B cell (primary cell): ENCODE results near the gene NBPF1. TPM values are rescaled to one million over a fixed set of nuclear protein-coding genes. Genes with fewer than 3 reads are reported as not detected.
"Not testable (repeated sequence)": the region's sequence is repeated elsewhere in the genome, so short reads cannot be mapped to it uniquely, and the experiment has no call there.

Experiments used
- ATAC-seq: fragments of 200-7000 bp; cut with Tn5 transposase; one replicate; pipeline ENCODE4 v1.10.0; 2021; ENCODE audit warnings: low read depth, mild to moderate bottlenecking, moderate number of reproducible peaks, moderate library complexity
- CTCF ChIA-PET: fragments of 350-600 bp; sonication (Branson Sonifier 250); formaldehyde crosslinking; loops from one replicate; lab custom pipeline; 2021; ENCODE audit warnings: antibody characterized with exemption, inconsistent platforms; lab: Charles Lee
- POLR2A ChIA-PET: fragments of 350-600 bp; sonication (Branson Sonifier 250); formaldehyde crosslinking; loops from one replicate; lab custom pipeline; 2021; ENCODE audit warnings: antibody characterized with exemption; lab: Charles Lee
- DNase-seq: peaks from one replicate; pipeline ENCODE4 v3.0.0; 2013
- H2AFZ ChIP-seq: 2 replicates; pipeline ENCODE4 v1.6.1; 2012; ENCODE audit warnings: mild to moderate bottlenecking, low read depth, low read length; ENCODE audit not compliant: insufficient read depth, poor library complexity, severe bottlenecking
- H3K27ac ChIP-seq, 2 donors: 1 replicate in 1 of 2; 2 replicates in 1 of 2; pipeline ENCODE4 v1.5.1; 2012 to 2013; ENCODE audit warnings: low read length in 2 of 2, mild to moderate bottlenecking in 2 of 2, moderate library complexity in 1 of 2
- H3K27me3 ChIP-seq, 4 experiments: fragments of 200-600 bp in 1 of 4; sonication (generic) in 1 of 4; replicated peaks in 1 of 4; 1 replicate in 2 of 4; 2 replicates in 2 of 4; pipeline versions ENCODE4 v1.6.1 to v1.7.0; 2013 to 2016; ENCODE audit warnings: low read length in 3 of 4, mild to moderate bottlenecking in 2 of 4, mixed read lengths in 1 of 4, moderate library complexity in 1 of 4; ENCODE audit not compliant: insufficient read depth in 4 of 4, control insufficient read depth in 3 of 4; ENCODE audit errors: control extremely low read depth in 1 of 4
- H3K36me3 ChIP-seq, 2 experiments: replicated peaks in 1 of 2; 1 replicate in 1 of 2; 2 replicates in 1 of 2; pipeline versions ENCODE4 v1.6.1 to v1.7.1; 2013; ENCODE audit warnings: low read length in 1 of 2; ENCODE audit not compliant: insufficient read depth in 2 of 2, control insufficient read depth in 1 of 2; ENCODE audit errors: control extremely low read depth in 1 of 2, extremely low read depth in 1 of 2
- H3K4me1 ChIP-seq, 2 donors: fragments of 200-600 bp in 1 of 2; sonication (generic) in 1 of 2; 1 replicate in 1 of 2; 2 replicates in 1 of 2; pipeline versions ENCODE4 v1.5.1 to v1.6.1; 2013 to 2017; ENCODE audit warnings: low read length in 2 of 2; ENCODE audit not compliant: control insufficient read depth in 2 of 2, insufficient read depth in 2 of 2
- H3K4me2 ChIP-seq: replicated peaks from 2 replicates; pipeline ENCODE3; 2012; ENCODE audit warnings: mild to moderate bottlenecking, low read depth, low read length; ENCODE audit not compliant: poor library complexity, severe bottlenecking
- H3K4me3 ChIP-seq, 5 experiments: fragments of 200-600 bp in 1 of 5; sonication (generic) in 1 of 5; 1 replicate in 3 of 5; 2 replicates in 2 of 5; pipeline versions ENCODE4 v1.5.1 to v1.7.0; 2011 to 2016; ENCODE audit warnings: low read length in 4 of 5, mild to moderate bottlenecking in 4 of 5, low read depth in 2 of 5, control low read depth in 1 of 5, moderate library complexity in 1 of 5; ENCODE audit not compliant: insufficient read depth in 1 of 5; ENCODE audit errors: control extremely low read depth in 1 of 5, extremely low read depth in 1 of 5
- H3K79me2 ChIP-seq: fragments of 200-600 bp; sonication (generic); one replicate; pipeline ENCODE4 v1.6.0; 2016; ENCODE audit warnings: low read length; ENCODE audit not compliant: control insufficient read depth, insufficient read depth
- H3K9ac ChIP-seq: fragments of 200-600 bp; sonication (generic); 2 replicates; pipeline ENCODE4 v1.6.1; 2017; ENCODE audit warnings: mild to moderate bottlenecking, low read length, moderate library complexity
- H3K9me3 ChIP-seq, 3 donors: one replicate each; pipeline versions ENCODE4 v1.6.1 to v1.7.1; 2013; ENCODE audit warnings: low read length in 2 of 3; ENCODE audit not compliant: control insufficient read depth in 2 of 3, insufficient read depth in 1 of 3; ENCODE audit errors: control extremely low read depth in 1 of 3
- H4K20me1 ChIP-seq: 2 replicates; pipeline ENCODE4 v1.6.0; 2012; ENCODE audit warnings: mild to moderate bottlenecking, low read length; ENCODE audit not compliant: insufficient read depth, control insufficient read depth, poor library complexity, severe bottlenecking
- H3K27ac Mint-ChIP-seq: one replicate; pipeline ENCODE4 v1.8.0; 2021; ENCODE audit warnings: mixed read lengths
- H3K27me3 Mint-ChIP-seq: one replicate; pipeline ENCODE4 v1.8.0; 2021; ENCODE audit warnings: mixed read lengths
- H3K4me1 Mint-ChIP-seq: one replicate; pipeline ENCODE4 v1.8.0; 2021; ENCODE audit warnings: mixed read lengths
- H3K4me3 Mint-ChIP-seq: one replicate; pipeline ENCODE4 v1.8.0; 2021; ENCODE audit warnings: mixed read lengths
- H3K9me3 Mint-ChIP-seq: one replicate; pipeline ENCODE4 v1.8.0; 2022; ENCODE audit warnings: mixed read lengths; ENCODE audit not compliant: insufficient read depth
- WGBS: methylation state at CpG from one replicate; pipeline ENCODE4 v1.1.5; 2013; ENCODE audit warnings: missing lambda C conversion rate; ENCODE audit not compliant: insufficient coverage; 5-methylcytosine and 5-hydroxymethylcytosine counted together
- intact Hi-C: fragments of 100-400 bp; cut with micrococcal nuclease; formaldehyde crosslinking; loops from one replicate; pipeline ENCODE4 v1.10.0; 2022
- polyA plus RNA-seq: library from polyadenylated mRNA; depleted of rRNA; stranded (reverse); fragments of >200 nt; gene quantifications from 2 replicates; pipeline ENCODE4 v1.2.3, GENCODE V29; 2012
- total RNA-seq, 2 donors: library from RNA; stranded (reverse); fragments of 120-200 nt in 1 of 2; gene quantifications; 1 replicate in 1 of 2; 2 replicates in 1 of 2; pipeline versions ENCODE4 v1.2.3 to v1.2.4, GENCODE V29; 2013 to 2022

Gene NBPF1
- total and polyA plus RNA-seq, 2 donors (not counting 1 experiment from before 2014, with no cell fraction given) = 19.1 to 66.3 TPM

DNA sequence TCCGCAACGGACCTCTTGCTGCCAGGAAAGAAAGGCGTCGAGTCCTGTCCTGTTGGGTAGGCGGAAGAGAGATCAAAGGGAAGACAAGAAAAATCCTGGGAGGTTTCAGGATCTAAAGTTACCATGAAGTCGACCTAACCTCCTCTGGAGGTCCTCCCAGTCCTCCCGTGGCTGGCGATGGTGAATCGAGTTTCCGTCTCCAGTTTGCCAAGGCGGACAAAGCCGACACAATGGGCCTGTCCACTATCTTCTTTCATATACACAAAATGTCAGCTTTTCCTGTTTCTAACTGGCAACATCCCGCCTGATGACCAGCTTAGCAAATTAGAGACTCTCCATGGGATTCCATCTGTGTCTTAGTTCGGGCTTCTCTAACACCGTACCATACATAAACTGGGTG is 76.6 kb downstream of the NBPF1 start:
- H3K9me3 ChIP-seq, H3K9me3 Mint-ChIP-seq, H3K36me3 ChIP-seq, CTCF ChIA-PET, H3K4me3 Mint-ChIP-seq, H3K79me2 ChIP-seq, POLR2A ChIA-PET, H3K4me2 ChIP-seq, H2AFZ ChIP-seq, H3K4me3 ChIP-seq, DNase-seq, intact Hi-C loops, H3K27ac ChIP-seq, ATAC-seq, H4K20me1 ChIP-seq, H3K27me3 ChIP-seq, H3K9ac ChIP-seq, H3K27me3 Mint-ChIP-seq, H3K27ac Mint-ChIP-seq: not testable (repeated sequence)
- peaks cover 0 to 15% of the 10 kb centered on the region in 2 donors for H3K4me1 ChIP-seq
- peaks cover 21% of the 10 kb centered on the region for H3K4me1 Mint-ChIP-seq
- WGBS = 90% methylated on average over 6 of the region's 15 CpGs

DNA sequence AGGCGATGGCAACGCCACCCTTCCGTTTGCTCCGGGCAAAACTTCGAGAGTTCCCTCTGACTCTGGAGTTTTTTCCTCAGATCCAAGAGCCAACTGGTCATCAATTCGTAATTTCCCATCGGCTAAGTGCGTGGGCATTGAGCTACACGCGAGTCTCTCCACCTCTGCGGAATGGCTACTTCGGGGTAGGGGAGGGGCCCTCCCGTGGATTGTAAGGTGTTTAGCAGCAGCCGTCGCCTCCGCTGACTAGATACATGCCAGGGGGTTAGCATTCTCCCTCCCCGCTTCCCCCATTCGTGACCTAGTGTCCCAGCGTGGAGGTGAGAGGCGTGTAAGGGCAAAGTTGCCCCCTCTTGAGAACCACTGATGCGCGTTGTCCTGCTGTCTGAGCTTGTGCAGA is 77.5 kb downstream of the NBPF1 start:
- H3K9me3 Mint-ChIP-seq, H3K27ac ChIP-seq, intact Hi-C loops, H2AFZ ChIP-seq, H3K27ac Mint-ChIP-seq, H3K27me3 Mint-ChIP-seq, H3K27me3 ChIP-seq, H3K4me2 ChIP-seq, H3K9ac ChIP-seq, H3K79me2 ChIP-seq, H3K4me3 ChIP-seq, DNase-seq, ATAC-seq, POLR2A ChIA-PET, H3K9me3 ChIP-seq, CTCF ChIA-PET, H3K36me3 ChIP-seq, H3K4me3 Mint-ChIP-seq, H4K20me1 ChIP-seq: not testable (repeated sequence)
- peaks cover 0 to 15% of the 10 kb centered on the region in 2 donors for H3K4me1 ChIP-seq
- H3K4me1 Mint-ChIP-seq = peaks cover 16% of the 10 kb centered on the region
- 57% methylated on average over 6 of the region's 22 CpGs for WGBS

DNA sequence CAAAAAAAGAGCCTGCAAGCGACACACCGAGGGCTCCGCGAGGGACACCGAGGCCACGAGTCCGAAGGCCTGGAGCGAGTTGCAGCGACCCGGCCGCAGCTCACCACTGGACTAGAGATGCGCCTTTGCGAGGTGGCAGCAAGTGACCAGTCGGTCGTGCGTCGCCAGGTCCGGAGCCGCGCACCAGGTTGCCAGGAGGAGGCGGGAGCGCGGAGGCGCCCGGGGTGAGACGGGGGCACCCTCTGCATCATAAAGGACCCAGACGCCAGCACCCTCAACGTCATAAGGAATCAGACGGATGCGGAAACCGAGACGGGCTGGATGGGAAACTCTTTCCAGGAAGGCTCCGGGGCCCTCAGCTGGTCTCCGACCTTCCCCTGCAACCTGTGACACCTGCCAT is 77.9 kb downstream of the NBPF1 start:
- peaks cover 0 to 11% of the 10 kb centered on the region in 2 donors for H3K4me1 ChIP-seq
- H3K4me3 ChIP-seq = peak overlapping the region in 2 of 5 experiments; percentile 28 to 41
- Mint-ChIP-seq H3K4me1 (peaks cover 14% of the 10 kb centered on the region), H3K4me3 (peak overlapping the region; percentile 93), H3K27ac (peak overlapping the region; percentile 46)
- POLR2A ChIA-PET, H3K9ac ChIP-seq, H4K20me1 ChIP-seq, H3K79me2 ChIP-seq, H3K27me3 Mint-ChIP-seq, H3K9me3 Mint-ChIP-seq, CTCF ChIA-PET, H3K27ac ChIP-seq, ATAC-seq, H3K36me3 ChIP-seq, intact Hi-C loops, H3K27me3 ChIP-seq, H3K9me3 ChIP-seq, H3K4me2 ChIP-seq: not testable (repeated sequence)
- WGBS = 46% methylated on average over 16 of the region's 34 CpGs
- peak; percentile 43 for DNase-seq
- H2AFZ ChIP-seq = peak overlapping the region; percentile 51

DNA sequence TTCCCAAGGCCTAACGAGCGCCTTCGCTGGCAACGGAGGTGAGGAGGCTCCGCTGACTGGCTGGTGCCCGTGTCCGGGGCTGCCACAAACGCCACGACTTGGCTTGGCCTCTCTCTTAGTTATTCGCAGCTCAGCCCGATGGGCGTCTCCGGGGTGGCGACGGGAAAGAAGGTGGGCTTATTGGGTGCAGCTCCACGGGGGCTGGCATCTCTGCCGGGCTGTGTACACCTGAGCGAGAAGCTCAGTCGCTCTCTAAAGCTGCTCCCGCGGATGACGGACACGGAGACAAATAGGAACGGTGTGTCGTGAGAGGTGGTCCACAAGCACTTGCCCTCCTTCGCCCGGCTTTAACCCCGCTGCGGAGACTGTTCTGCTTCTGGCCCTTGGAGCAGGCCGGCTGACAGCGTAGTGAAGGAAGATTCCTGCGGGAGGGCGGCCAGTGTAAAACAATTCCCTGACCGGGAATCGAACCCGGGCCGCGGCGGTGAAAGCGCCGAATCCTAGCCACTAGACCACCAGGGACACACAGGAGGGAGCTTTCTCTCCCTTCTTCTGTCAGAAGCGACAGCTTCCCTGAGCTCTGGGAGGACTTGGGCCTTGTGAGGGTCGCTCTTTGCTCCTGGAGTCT is 78.4 kb downstream of the NBPF1 start:
- Histone ChIP-seq H3K9ac (peak overlapping the region; percentile 37), H3K4me3 (peak overlapping the region in 4 of 5 experiments; percentile 28 to 41 (median 38)), H2AFZ (peak overlapping the region; percentile 51), H3K4me2 (peak overlapping the region; percentile 30)
- H3K27ac Mint-ChIP-seq = peak overlapping the region; percentile 84
- POLR2A ChIA-PET, H3K4me1 ChIP-seq, H3K36me3 ChIP-seq, H4K20me1 ChIP-seq, CTCF ChIA-PET, H3K27me3 ChIP-seq, intact Hi-C loops, H3K27ac ChIP-seq, H3K9me3 Mint-ChIP-seq, H3K4me1 Mint-ChIP-seq, H3K9me3 ChIP-seq, H3K79me2 ChIP-seq: not testable (repeated sequence)
- 8% methylated on average over 14 of the region's 43 CpGs for WGBS
- H3K4me3 Mint-ChIP-seq = peak overlapping the region; percentile 93
- ATAC-seq (peak; percentile 63), DNase-seq (peak; percentile 62)
- H3K27me3 Mint-ChIP-seq = peaks cover 11% of the 10 kb centered on the region
